Activated T-cell treated with anti-CD3 and anti-CD28 coated beads, Interleukin-2, amount 50 U/mL, for 1 hour (primary cell): Measurements from ENCODE around the gene AMBRA1.

ENCODE experiments used
- DNase-seq: peaks from one replicate; pipeline ENCODE4 v3.0.0-alpha.2; 2020

The AMBRA1 gene

GRCh38 chr11:46593550-46594373 lies at the start of gene AMBRA1:
AMBRA1 (minus strand) TSS chr11:46594023; CDS start chr11:46548380, 45,643 bp downstream.
- peak; percentile 83 for DNase-seq

- DNase-seq = no peak
Observed at GRCh38 chr11:46643531-46643930, 49.7 kb upstream of the AMBRA1 start.

DNA sequence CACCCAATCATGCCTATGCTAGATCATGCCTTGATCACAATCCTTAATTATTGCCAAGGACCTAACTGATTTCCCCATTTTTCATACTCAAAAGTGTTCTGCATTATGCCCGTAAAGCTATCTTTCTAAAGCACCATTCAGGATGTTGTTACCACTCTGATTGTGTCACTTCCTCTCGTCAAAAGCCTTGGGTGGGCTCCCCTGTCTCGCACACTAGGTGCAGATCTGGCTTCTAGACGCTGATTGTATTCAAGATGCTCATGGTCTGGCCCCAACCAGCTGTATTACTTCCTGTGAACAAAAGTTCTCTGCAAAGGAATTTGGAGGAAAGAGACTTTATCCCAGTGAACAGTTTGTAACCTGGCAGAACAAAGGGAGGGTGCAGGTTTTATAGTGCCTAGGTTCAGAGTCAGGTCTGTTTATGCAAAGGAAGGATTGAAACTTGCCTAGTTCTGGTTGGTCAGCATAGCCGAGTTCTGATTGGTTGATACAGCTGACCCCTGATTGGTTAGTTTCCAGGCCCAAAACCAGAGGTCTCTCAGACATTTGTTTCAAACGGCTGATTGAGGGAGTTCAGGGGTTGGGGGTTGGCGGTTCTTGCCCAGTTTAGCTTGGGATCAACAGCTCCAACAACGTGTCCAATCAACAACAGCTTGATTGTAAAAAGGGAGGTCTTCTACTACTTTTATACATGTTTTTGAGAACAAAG lies 49.0 kb upstream of the AMBRA1 start:
- DNase-seq = no peak

DNA sequence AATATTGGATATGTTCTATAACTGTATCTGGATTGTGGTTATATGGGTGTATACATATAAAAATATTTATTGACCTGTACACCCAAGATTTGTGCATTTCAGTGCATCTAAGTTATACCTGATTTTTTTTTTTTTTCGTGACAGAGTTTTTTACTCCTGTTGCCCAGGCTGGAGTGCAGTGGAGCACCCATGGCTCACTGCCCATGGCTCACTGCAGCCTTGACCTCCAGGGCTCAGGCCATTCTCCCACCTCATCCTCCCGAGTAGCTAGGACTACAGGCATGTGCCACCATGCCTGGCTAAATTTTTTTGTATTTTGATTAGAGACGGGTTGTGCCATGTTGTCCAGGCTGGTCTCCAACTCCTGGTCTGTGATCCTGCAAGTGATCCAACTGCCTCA lies 47.8 kb upstream of the AMBRA1 start:
- no peak for DNase-seq

GRCh38 chr11:46640036-46640788 lies 46.4 kb upstream of the AMBRA1 start:
- DNase-seq = no peak

DNA sequence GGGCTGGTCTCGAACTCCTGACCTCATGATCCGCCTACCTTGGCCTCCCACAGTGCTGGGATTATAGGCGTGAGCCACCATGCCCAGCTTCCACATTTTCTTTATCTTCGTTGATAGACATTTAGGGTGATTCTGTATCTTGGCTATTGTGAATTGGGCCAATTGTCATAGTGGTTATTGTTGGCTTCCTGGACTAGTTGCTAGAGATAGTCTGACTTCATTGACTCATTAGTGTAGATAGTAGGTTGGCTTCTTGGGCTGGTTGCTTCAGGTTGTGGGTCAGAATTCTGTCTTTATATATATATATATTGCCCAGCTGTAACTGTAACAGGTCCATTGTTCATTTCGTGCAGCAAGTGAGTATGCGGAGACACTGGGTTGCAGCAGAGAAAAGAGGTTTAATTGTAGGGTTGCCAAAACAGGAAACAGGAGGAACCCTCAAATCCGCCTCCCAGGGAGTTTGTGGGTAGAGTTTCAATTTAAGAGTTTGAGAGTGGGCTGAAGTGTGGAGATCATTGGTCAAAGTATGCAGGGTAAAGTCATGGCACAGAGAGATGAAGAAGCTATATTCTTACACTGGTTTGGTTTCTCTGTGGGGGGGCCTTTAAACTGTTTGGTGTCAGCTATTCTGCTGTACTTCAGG lies 45.5 kb upstream of the AMBRA1 start:
- DNase-seq = no peak

DNA sequence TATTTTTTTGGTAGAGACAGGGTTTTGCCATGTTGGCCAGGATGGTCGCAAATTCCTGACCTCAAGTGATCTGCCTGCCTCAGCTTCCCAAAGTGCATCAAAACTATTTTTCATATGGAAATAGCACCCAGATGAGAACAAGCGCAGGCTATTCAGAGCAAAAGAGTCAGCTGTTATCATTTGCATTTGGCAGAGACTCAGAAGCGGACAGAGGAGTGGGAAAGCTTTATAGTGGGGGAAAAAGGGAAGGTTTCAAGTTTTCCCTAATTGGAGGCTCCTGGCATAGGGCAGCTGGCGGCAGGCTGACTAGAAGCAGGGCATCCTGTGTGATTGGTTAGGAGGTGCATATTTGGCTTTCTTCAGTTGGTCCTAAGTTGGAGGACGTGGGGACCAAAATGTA lies 43.7 kb upstream of the AMBRA1 start:
- no peak for DNase-seq

DNA sequence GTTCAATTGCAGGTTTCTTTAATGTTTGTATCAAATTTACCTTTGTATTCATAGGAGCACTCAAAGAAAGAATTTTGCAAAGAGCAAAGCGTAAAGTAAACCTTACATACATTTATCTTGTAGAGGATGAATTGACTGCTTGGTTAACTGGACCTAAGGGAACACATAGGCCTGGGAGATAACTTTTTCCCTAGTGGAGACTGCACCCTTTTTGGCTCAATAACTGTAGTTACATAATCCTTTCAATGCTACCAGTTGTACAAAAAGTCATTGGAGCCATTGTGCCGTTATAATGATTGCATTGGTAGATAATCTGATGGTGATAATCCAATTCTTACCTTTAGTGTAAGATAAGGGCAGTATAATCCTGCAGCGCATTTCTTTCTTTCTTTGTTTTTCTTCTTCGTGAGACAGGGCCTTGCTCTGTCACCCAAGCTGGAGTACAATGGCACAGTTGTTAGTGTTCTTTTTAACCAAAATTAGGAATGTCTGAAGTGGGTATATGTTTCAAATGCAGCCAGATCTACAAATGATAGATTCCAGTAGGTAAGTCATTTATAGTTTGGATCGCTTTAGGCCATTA lies 41.8 kb upstream of the AMBRA1 start:
- DNase-seq = no peak

DNA sequence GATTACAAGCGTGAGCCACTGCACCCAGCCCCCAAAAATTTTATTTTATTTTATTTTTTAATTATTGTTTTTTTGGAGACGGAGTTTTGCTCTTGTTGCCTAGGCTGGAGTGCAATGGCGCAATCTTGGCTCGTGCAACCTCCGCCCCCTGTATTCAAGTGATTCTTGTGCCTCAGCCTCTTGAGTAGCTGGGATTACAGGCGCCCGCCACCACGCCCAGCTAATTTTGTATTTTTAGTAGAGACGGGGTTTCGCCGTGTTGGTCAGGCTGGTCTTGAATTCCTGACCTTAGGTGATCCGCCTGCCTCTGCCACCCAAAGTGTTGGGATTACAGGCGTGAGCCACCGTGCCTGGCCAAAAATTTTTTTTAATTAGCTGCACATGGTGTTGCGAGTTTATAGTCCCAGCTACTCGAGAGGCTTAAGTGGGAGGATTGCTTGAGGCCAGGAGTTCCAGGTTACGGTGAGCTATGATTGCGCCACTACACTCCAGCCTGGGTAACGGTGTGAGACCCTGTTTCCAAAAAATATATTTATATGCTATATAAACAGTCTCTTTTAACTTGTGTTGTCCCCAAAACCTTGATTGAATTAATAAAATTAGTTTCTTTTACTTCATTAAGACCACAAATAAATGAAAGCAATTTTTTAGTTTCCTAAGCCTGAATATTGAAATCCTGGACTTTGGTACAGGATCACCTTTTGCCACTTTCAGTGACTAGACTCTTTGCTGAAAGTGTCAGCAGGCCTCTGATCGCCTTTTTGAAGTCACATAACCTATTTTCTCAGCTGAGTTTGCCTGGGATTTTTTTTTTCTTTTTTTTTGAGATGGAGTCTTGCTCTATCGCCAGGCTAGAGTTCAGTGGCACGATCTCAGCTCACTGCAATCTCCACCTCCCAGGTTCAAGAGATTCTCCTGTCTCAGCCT lies 39.7 kb upstream of the AMBRA1 start:
- DNase-seq = no peak

DNA sequence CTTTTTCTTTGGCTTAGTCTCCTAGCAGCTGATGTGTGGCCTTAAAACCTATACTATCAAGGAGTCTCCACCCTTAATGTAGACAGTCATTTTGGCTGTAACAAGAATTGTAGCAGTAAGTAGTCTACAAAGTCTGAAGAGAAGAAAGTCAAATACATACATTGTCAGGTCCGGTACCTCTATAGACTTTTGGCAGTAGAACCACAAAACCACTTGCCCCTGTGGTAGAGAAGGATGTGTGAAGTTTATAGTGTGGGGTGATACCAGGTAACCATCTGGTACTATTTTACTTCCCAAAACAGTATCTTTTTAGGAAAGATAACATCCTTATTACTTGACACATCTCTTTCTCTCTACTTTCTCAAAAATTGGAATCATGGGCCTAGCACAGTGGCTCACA lies 38.7 kb upstream of the AMBRA1 start:
- DNase-seq = no peak

- DNase-seq = no peak
Observed at GRCh38 chr11:46631676-46632075, 37.9 kb upstream of the AMBRA1 start.

DNA sequence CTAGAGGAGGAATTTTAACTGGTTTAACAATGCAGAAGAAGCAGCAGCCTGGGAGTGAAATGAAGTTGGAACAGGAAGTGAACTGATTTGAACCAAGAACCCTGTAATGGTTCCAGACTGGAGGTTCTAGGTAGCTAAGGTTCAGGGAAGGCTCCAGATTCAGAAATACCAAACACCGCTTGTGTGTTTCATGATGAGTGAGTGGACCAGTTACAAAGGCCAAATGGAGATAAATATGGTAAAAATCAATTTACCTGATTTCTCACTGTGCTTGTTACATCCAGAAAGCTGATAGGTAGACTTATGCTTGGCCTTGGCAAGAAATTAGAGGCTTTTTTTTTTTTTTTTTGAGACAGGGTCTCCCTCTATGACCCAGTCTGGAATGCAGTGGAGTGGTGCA lies 36.4 kb upstream of the AMBRA1 start:
- no peak for DNase-seq

DNA sequence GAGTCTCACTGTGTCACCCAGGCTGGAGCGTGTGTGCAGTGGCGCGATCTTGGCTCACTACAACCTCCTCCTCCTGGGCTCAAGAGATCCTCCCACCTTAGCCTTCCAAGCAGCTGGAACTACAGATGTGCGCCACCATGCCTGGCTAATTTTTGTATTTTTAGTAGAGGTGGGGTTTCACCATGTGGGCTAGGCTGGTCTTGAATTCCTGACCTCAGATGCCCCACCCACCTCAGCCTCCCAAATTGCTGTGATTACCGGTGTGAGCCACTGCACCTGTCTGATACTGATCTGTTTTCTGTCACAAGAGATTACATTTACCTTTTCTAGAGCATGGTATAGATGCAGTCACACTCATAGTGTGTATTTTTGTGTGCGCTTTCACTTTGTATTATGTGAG lies 35.1 kb upstream of the AMBRA1 start:
- DNase-seq = no peak

DNA sequence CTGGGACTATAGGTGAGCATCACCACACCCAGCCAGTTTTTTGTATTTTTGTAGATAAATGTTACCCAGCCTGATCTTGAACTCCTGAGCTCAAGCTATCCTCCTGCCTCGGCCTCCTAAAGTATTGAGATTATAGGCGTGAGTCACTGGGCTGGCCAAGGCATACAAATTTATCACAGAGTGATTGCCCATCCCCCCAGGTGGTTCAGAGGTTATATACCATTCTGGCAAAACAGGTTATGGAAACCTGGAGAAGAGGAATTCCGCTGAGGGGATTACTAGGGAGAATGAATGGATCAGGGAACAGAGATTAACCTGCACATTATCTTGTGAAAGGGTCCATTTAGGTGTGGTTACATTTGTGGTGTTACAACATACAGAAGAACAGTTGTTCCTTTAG lies 31.6 kb upstream of the AMBRA1 start:
- no peak for DNase-seq

- no peak for DNase-seq
Observed at GRCh38 chr11:46618837-46619236, 25.0 kb upstream of the AMBRA1 start.

DNA sequence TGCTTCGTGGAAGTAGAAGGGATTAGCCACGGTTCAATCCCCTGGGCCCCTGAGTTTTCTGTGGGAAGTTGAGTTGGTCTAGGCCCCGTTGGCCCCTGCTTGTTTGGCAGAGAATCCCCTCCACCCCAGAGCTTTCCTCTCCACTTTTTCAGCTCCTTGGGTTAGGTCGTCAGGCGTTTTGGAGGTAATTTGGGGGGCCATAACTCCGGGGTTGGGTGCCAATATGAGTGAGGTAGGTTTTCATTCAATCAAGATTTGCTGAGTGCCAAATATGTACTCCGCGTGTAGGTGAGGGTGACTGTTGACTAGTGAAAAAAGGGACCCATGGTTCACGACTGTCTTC lies 24.1 kb upstream of the AMBRA1 start:
- DNase-seq = no peak

- DNase-seq = peak; percentile 93
Observed at GRCh38 chr11:46617134-46617971, 23.5 kb upstream of the AMBRA1 start, which contains the start of the genes ATG13 and HARBI1. ATG13 (plus strand) TSS chr11:46617553; CDS start chr11:46644292, 26,739 bp downstream. HARBI1 (minus strand) TSS chr11:46617227; CDS start chr11:46616237, 990 bp downstream.

GRCh38 chr11:46616551-46617133 lies 22.8 kb upstream of the AMBRA1 start:
- no peak for DNase-seq

DNA sequence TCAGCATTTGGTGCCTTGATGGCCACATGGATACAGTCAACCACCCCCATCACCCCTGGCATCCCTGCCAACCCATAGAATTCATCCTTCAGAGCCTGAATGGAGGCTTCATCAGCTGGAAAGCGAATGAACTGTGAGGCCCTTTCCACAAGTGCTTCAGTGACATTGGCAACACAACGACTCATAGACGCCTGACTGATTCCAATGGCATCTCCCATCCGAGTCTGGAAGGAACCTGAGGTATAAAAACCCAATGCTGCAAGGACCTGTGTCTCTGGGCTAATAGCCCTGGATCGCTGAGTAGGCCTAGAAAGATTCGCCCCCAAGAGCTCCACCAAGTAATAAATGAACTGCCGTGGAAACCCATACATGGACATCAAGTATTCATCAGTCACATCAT lies 21.9 kb upstream of the AMBRA1 start:
- no peak for DNase-seq

GRCh38 chr11:46612326-46612725 lies 18.5 kb upstream of the AMBRA1 start:
- DNase-seq = no peak
